Colonic mucosa (tissue), 4 donors: ENCODE data around the gene ENO1. TPM values are rescaled to one million over a fixed set of nuclear protein-coding genes. Genes with fewer than 3 reads are reported as not detected.
"Not testable (repeated sequence)": the region's sequence is repeated elsewhere in the genome, so short reads cannot be mapped to it uniquely, and the experiment has no call there.

Source experiments
- DNase-seq: peaks from one replicate; pipeline ENCODE4 v3.0.0-alpha.2; 2020
- H3K27ac ChIP-seq: fragments of 200-600 bp; one replicate; pipeline ENCODE4 v1.8.0; 2021
- H3K27me3 ChIP-seq: fragments of 200-600 bp; one replicate; pipeline ENCODE4 v1.8.0; 2021
- H3K36me3 ChIP-seq: fragments of 200-600 bp; one replicate; pipeline ENCODE4 v1.8.0; 2021
- H3K4me1 ChIP-seq: fragments of 200-600 bp; one replicate; pipeline ENCODE4 v1.8.0; 2021; ENCODE audit warnings: mild to moderate bottlenecking
- H3K4me3 ChIP-seq: fragments of 200-600 bp; one replicate; pipeline ENCODE4 v1.8.0; 2021
- H3K9ac ChIP-seq, 2 donors: one replicate each; pipeline ENCODE4 v1.7.0; 2013; ENCODE audit warnings: control low read depth in 2 of 2, low read depth in 2 of 2, low read length in 2 of 2
- H3K9me3 ChIP-seq: fragments of 200-600 bp; one replicate; pipeline ENCODE4 v1.8.0; 2021
- CTCF ChIP-seq: fragments of 200-600 bp; IDR thresholded peaks from one replicate; pipeline ENCODE4 v1.8.0; 2022; ENCODE audit warnings: antibody characterized with exemption, mild to moderate bottlenecking
- intact Hi-C: fragments of 100-400 bp; cut with DNase I; formaldehyde crosslinking; loops from one replicate; pipeline ENCODE4 v1.14.1; 2022
- total RNA-seq, 2 donors: library from RNA; stranded (reverse); fragmentation: NEBNext Ultra II Directional in 1 of 2; extraction: Animal tissue kit (Norgen Biotek cat#: 25700) in 1 of 2; gene quantifications; one replicate each; pipeline ENCODE4 v1.2.1, GENCODE V29; 2021
- donor health status: healthy.
- donor health status: DM: no; HTN: no; CAD: no.
- donor health status: DM: no; HTN: no; CAD: no.

The ENO1 gene
- total RNA-seq, 2 donors from 2014 or later: 982 to 1,067 TPM

DNA sequence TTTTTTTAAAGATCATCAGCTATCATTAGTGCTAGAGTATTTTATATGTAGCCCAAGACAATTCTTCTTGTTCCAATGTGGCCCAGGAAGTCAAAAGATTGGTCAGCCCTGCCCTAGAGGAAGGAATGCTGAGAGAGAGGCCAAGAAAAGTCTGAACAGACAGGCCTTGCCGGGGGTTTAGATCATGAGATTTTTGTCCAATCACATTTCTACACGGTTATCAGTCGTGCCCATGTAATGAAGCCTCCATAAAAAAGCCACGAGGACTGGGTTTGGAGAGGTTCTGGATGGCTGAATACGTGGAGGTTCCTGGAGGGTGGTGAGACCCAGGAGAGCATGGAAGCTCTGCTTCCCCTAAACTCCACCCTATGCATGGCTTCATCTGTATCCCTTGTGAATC, 24.3 kb upstream of the ENO1 start:
- Histone ChIP-seq H3K4me1 (no peaks in the 10 kb centered on the region), H3K9me3 (no peaks in the 10 kb centered on the region), H3K27me3 (no peaks in the 10 kb centered on the region), H3K4me3 (no peak overlapping the region), H3K36me3 (no peaks in the 10 kb centered on the region), H3K27ac (no peak overlapping the region), H3K9ac (no peak overlapping the region)
- DNase-seq: no peak
- TF ChIP-seq CTCF: no peak
- intact Hi-C loops: no loop called here

DNA sequence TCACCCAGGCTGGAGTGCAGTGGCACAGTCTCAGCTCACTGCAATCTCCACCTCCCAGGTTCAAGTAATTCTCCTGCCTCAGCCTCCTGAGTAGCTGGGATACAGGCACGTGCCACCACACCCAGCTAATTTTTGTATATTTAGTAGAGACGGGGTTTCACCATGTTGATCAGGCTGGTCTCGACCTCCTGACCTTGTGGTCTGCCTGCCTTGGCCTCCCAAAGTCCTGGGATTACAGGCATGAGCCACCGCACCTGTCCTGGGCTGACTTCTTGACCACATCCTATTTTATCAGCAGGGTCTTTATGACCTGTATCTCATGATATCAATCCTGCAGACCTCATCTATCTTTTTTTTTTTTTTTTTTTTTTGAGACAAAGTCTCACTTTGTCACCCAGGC, 22.2 kb upstream of the ENO1 start:
- H3K27me3 ChIP-seq, H3K36me3 ChIP-seq, DNase-seq, H3K27ac ChIP-seq, intact Hi-C loops, H3K9me3 ChIP-seq, H3K9ac ChIP-seq, H3K4me1 ChIP-seq, H3K4me3 ChIP-seq: not testable (repeated sequence)

DNA sequence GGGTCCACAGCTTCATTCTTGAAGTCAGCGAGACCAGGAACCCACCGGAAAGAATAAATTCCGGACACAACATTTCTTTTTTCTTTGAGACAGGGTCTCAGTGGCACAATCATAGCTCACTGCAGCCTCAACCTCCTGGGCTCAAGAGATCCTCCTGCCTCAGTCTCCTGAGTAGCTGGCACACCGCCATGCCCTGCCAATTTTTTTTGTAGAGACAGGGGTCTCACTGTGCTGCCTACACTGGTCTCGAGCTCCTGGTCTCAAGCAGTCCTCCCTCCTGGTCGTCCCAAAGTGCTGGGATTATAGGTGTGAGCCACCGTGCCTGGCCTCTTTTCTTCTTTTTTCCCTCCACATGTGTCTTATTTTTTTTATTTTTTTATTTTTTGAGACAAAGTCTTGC, 20.6 kb upstream of the ENO1 start:
- DNase-seq: no peak
- Histone ChIP-seq H3K9me3 (no peaks in the 10 kb centered on the region), H3K4me3 (no peak overlapping the region), H3K4me1 (no peaks in the 10 kb centered on the region), H3K27ac (peak overlapping the region; percentile 37), H3K9ac (no peak overlapping the region), H3K27me3 (no peaks in the 10 kb centered on the region), H3K36me3 (no peaks in the 10 kb centered on the region)
- no peak for TF ChIP-seq CTCF
- intact Hi-C loops: no loop called here

DNA sequence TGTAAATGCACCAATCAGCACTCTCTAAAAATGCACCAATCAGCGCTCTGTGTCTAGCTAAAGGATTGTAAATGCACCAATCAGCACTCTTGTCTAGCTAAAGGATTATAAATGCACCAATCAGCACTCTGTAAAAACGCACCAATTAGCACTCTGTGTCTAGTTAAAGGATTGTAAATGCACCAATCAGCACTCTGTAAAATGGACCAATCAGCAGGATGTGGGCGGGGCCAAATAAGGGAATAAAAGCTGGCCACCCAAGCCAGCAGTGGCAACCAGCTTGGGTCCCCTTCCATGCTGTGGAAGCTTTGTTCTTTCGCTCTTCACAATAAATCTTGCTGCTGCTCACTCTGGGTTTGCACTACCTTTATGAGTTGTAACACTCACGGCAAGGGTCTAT, 19.9 kb upstream of the ENO1 start:
- H3K27ac ChIP-seq, H3K4me3 ChIP-seq, H3K4me1 ChIP-seq, H3K9me3 ChIP-seq, intact Hi-C loops, H3K9ac ChIP-seq, H3K36me3 ChIP-seq, DNase-seq, H3K27me3 ChIP-seq: not testable (repeated sequence)

- intact Hi-C loops, H3K9ac ChIP-seq, H3K27me3 ChIP-seq, H3K27ac ChIP-seq, H3K9me3 ChIP-seq, H3K4me1 ChIP-seq, H3K36me3 ChIP-seq, H3K4me3 ChIP-seq, DNase-seq: not testable (repeated sequence)
Observed at GRCh38 chr1:8897505-8897904, 19.0 kb upstream of the ENO1 start.

- H3K9ac ChIP-seq, intact Hi-C loops, H3K9me3 ChIP-seq, H3K27ac ChIP-seq, H3K4me3 ChIP-seq, H3K36me3 ChIP-seq, H3K27me3 ChIP-seq, H3K4me1 ChIP-seq, DNase-seq: not testable (repeated sequence)
Observed at GRCh38 chr1:8896775-8897174, 18.3 kb upstream of the ENO1 start.

- intact Hi-C loops: no loop called here
- no peak overlapping the region for H3K27ac ChIP-seq
Observed at GRCh38 chr1:8892026-8892425, 13.5 kb upstream of the ENO1 start.

More at GRCh38 chr1:8892026-8892425, 13.5 kb upstream of the ENO1 start:
- no peaks in the 10 kb centered on the region for H3K36me3 ChIP-seq
- no peak for TF ChIP-seq CTCF
- no peak overlapping the region for H3K4me3 ChIP-seq
- no peaks in the 10 kb centered on the region for H3K9me3 ChIP-seq
- H3K27me3 ChIP-seq: no peaks in the 10 kb centered on the region
- no peak for DNase-seq
- no peaks in the 10 kb centered on the region for H3K4me1 ChIP-seq
- H3K9ac ChIP-seq: no peak overlapping the region
